HG03108 (cell line): ENCODE data around the gene KRTAP10-6.
"Not testable (repeated sequence)": the region's sequence is repeated elsewhere in the genome, so short reads cannot be mapped to it uniquely, and the experiment has no call there.

Experiments
- ATAC-seq: cut with Tn5 transposase; IDR thresholded peaks from one replicate; pipeline ENCODE4 v1.9.1; 2021; ENCODE audit warnings: moderate library complexity; ENCODE audit not compliant: unreplicated experiment

The KRTAP10-6 gene

DNA sequence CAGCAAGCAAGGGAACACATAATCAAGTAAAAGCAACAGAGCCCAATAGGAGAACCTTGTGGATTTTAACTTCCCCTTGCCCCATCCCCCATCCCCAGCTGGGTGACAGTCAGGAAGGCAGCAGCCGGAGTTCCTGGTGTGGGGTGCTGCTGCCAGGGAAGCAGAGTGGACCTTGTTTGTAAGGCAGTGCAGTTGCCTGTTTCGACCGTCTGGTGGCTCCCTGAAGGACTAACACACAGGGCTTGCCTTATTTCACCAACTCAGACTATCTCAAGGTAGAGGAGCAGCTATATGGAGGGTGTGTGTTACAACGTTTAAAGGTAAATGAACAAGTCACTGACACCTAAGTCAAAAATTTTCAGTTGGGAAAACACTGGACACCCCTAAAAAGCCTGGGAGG, 26.2 kb upstream of the KRTAP10-6 start:
- ATAC-seq = no peak

DNA sequence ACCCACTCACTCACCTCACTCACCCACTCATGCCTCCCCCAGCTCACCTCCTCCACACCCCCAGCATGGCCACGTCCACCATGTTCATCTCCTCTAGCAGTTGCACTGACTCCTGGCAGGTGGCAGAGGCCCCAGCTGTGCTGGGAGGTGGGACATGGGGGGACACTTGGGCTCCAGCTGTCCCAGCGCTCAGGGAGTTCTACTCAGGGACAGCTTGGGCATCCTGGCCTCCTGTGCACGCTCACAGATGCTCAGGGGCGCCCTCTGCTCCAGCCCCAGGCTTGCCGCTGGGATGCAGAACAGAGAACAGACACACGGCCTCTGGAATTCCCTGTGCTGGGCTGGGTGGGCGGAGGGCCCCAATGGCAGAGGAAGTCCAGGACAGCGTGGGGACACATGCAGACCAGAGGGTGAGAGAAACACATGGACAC, 24.8 kb upstream of the KRTAP10-6 start:
- ATAC-seq = no peak

DNA sequence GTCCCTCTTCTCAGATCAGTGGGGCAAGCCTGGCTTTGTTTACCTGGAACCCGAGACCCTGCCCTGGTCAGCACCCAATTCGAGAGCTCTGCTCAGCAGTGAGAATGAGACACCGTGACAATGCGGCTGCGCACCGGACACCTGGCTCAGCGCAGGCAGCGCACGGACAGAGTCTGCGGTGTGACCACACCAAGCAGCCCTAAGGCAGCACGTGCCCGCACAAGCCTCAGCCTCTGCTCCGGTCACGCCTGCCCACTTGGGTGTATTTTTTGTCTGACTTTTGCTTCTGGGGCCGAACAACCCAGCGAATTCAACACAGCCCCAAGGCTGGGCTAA, 24.3 kb upstream of the KRTAP10-6 start:
- ATAC-seq = no peak

GRCh38 chr21:44615911-44616590, 23.7 kb upstream of the KRTAP10-6 start:
- no peak for ATAC-seq

DNA sequence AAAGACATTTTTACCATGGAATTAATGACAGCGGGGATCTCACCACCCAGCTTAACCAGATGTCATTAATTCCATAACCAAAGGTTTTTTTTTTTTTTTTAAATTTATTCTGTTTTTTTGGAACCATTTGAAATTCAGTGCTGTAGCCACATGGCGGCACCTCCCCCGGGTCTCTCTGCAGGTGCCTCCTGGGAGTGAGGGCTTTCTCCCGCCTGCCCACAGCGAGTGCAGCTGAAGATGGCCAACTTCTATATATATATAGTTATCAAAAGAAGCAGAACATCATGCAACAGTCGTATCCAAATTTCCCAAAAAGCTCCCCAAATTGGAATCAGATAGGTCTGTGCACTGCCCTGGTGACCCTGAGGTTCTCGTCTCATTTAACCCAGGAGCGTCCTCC, 23.2 kb upstream of the KRTAP10-6 start:
- no peak for ATAC-seq

- no peak for ATAC-seq
These were observed 22.7 kb upstream of the KRTAP10-6 start for GRCh38 chr21:44614961-44615391.

GRCh38 chr21:44614161-44614631, 21.9 kb upstream of the KRTAP10-6 start:
- ATAC-seq = no peak

DNA sequence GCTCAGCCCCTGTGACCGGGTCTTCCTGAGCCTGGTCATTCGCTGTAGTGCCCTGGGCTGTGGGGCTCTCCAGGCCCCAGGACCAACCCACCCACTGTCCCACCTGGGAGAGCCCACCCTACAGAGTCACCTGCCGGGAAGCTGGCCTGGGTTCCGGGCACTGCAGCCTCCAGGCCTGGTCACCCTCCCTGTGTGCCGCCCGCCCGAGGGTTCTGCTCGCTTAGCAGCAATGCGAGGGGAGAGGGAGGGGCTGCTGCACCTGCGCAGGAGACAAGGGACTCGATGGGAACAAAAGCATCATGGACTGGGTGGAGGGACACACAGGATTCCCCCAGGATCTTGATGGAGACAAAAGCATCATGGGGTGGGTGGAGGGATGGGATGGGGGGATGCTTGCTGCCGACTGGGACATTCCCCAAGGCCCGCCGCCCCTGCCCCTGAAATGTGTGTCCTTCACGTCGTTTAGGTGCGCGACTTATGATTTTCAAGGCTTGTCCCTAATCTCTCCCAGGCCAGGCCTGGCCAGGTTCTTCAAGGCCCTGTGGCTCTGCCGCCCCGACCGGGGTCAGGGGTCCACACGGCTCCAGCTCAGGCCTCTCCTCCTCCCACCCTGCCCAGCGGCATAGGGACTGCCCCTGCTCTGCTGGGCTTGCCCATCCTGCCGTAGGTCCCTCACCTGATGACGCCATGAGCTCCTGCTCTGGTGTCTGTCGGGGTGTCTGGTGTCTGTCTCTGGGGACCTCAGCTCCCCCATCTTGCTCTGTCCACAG, 21.3 kb upstream of the KRTAP10-6 start:
- no peak for ATAC-seq

DNA sequence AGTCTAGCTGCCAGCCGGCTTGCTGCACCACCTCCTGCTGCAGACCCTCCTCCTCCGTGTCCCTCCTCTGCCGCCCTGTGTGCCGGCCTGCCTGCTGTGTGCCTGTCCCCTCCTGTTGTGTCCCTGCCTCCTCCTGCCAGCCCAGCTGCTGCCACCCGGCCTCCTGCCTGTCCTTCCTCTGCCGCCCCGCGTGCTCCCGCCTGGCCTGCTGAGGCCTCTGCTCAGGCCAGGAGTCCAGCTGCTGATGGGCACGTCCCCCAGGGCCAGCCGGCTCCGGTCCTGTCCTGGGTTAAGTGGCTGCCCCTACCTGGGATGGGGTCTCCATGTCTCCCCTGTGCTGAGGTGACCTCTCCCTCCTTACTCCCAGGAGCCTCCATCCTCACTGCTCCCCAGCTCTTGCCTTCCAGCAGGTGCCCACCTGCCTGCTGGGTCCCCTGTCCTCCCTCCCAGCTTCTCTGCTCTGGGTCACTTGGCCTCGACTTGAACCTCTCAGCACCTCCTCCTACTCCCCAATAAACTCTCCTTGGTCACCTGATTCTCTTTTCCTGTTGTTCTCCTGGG, 20.4 kb upstream of the KRTAP10-6 start:
- ATAC-seq = no peak

DNA sequence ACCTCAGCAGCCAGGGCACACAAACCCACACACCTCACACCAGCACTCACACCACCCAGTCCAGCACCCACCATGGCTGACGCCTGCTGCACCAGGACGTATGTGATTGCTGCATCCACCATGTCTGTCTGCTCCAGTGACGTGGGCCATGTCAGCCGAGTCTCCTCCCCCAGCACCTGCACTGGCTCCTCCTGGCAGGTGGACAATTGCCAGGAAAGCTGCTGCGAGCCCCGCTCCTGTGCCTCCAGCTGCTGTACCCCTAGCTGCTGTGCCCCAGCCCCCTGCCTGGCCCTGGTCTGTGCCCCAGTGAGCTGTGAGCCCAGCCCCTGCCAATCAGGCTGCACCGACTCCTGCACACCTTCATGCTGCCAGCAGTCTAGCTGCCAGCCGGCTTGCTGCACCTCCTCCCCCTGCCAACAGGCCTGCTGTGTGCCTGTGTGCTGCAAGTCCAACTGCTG, 19.8 kb upstream of the KRTAP10-6 start, which contains the start of gene KRTAP10-8:
TSS of gene KRTAP10-8 (plus strand) at position 51 of the 458 bp plus-strand sequence. CDS start at position 73, 22 bp downstream.
- ATAC-seq = no peak

- ATAC-seq = no peak
These were observed 19.2 kb upstream of the KRTAP10-6 start for GRCh38 chr21:44611551-44611950.

- ATAC-seq = not testable (repeated sequence)
These were observed 18.0 kb upstream of the KRTAP10-6 start for GRCh38 chr21:44610157-44610843.

DNA sequence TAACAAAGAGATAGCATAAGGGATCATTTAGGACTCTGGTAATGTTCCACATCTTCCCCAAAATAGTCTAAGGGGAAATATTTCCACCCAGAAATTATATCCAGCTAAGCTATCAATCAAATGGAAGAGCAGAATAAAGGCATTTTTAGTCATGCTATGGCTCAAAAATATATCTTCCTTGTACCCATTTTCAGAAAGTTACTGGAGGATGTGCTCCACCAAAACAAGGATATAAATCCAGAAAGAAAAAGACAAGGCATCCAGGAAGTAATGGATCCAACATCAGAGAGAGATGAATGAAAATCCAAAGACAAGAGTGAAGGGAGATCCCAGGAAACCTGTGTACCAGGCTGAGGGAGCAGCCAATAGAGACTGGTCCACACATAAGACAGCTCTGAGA, 16.9 kb upstream of the KRTAP10-6 start:
- no peak for ATAC-seq

GRCh38 chr21:44606495-44606894, 14.2 kb upstream of the KRTAP10-6 start:
- ATAC-seq = no peak

- no peak for ATAC-seq
These were observed 11.6 kb upstream of the KRTAP10-6 start for GRCh38 chr21:44603911-44604310.

DNA sequence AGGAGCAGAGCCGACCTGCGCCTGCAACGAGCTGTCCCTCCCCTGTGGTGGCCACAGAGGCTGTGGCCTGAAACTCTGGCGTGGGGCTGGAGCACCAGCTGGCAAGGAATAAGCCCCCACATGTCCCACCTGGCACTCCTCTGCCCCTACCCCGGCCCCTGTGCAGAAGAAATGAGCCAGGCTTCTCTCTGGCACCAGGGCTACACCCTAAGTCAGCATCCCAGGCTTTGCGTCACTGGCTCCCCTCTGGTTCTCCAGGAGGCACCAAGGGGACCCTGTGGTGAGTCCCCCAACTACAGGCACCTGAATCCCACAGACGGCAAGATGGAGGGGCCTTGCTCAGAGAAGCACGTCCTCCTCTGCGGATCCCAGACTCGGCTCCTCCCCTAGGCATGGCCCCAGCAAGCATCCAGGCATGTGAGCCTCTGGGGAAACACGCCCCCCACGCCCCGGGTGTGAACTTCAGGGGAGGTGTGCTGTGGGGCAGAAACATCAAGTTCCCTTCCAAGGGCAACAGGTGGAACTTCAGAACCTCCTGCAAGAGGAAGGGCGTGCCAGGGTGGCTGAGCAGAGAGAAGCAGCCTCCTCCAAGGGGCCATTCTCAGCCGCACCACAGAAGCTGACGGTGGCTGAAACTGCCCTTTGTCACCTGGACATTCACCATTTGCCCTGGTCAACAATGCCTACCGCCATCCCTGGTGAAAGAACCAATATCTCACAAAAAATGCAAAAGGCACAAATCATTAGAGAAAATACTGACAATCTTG, 11.0 kb upstream of the KRTAP10-6 start:
- no peak for ATAC-seq

DNA sequence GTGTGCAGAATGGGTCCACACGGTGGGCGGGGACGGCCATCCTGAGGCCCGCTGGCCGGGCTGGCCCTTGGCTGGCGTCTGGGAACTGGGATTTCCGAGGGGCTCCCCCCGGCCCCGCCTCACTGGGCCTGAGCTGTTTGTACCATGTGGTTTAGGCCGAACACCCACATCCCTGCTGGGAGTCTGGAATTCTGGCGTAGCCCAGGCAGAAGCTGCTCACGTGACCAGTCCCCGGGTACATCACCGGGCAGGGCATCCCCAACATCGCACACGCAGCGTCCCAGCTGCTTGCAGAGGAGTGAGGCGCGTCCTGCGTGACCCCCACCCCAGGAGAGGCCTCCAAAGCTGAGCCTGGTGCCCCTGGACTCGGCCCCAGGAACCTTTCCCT, 10.2 kb upstream of the KRTAP10-6 start:
- no peak for ATAC-seq

- ATAC-seq = no peak
These were observed 9.5 kb upstream of the KRTAP10-6 start for GRCh38 chr21:44601596-44602462.

DNA sequence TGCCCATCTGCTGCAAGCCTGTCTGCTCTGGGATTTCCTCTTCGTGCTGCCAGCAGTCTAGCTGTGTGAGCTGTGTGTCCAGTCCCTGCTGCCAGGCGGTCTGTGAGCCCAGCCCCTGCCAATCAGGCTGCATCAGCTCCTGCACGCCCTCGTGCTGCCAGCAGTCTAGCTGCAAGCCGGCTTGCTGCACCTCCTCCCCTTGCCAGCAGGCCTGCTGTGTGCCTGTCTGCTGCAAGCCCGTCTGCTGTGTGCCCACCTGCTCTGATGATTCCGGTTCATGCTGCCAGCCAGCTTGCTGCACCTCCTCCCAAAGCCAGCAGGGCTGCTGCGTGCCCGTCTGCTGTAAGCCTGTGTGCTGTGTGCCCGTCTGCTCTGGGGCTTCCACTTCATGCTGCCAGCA, 8.8 kb upstream of the KRTAP10-6 start:
- ATAC-seq = not testable (repeated sequence)
